ENCODE measurements around the gene CENPH.
A peak's percentile ranks its signal among the peaks of the same experiment; 100 is the strongest.
"Not testable (repeated sequence)": the region's sequence is repeated elsewhere in the genome, so short reads cannot be mapped to it uniquely, and the experiment has no call there.

Gene CENPH, protein sequence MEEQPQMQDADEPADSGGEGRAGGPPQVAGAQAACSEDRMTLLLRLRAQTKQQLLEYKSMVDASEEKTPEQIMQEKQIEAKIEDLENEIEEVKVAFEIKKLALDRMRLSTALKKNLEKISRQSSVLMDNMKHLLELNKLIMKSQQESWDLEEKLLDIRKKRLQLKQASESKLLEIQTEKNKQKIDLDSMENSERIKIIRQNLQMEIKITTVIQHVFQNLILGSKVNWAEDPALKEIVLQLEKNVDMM

DNA sequence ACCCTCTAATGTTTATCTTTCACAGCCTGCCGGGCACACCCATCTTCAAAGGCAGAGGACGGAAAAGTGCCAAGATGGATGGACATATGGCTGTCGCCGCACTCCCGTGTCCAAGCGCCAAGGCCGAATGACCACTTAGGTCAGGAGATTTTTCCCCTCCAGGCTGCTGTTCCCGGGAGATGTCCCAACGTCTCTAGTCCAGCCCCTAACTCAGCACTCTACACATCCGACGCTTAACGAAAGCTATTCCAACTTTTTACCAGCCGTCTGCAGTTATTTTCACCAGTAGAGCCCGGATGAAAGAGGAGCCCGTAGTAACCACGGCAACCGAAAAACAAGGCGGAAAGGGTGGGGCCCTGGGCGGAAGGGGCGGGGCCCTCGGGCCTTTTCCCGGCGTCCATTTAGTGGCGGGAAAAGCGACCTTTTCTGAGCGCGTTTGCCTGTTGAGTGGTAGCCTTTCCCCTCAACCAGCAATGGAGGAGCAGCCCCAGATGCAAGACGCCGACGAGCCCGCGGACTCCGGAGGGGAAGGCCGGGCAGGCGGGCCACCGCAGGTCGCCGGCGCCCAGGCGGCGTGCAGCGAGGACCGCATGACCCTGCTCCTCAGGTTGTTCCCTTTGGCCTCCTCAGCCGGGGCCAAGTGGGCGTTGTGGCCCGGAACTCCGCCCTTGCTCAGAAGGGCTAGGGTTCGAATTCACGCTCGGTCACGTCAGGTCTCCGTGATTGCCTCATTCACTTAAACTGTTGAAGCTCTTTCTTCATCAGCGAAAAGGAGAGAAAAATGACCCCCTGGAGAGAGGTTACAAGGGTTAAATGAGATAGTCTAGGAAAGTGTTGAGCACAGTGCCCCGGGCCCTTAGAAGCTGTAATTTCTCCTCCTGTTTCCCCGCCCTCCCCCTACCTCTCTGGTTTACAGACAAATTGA lies at the start of gene CENPH:
TSS of gene CENPH (plus strand) at position 422 of the 925 bp plus-strand sequence. CDS start at position 474, 52 bp downstream.
- DNase-seq (ENCODE audit: low spot score) = peak; percentile 79

GRCh38 chr5:69140239-69140638 lies 49.1 kb upstream of the CENPH start:
- not testable (repeated sequence) for DNase-seq (ENCODE audit: low spot score)

GRCh38 chr5:69140827-69141226 lies 48.6 kb upstream of the CENPH start:
- no peak for DNase-seq (ENCODE audit: low spot score)

GRCh38 chr5:69148576-69148975 lies 40.8 kb upstream of the CENPH start:
- not testable (repeated sequence) for DNase-seq (ENCODE audit: low spot score)

DNA sequence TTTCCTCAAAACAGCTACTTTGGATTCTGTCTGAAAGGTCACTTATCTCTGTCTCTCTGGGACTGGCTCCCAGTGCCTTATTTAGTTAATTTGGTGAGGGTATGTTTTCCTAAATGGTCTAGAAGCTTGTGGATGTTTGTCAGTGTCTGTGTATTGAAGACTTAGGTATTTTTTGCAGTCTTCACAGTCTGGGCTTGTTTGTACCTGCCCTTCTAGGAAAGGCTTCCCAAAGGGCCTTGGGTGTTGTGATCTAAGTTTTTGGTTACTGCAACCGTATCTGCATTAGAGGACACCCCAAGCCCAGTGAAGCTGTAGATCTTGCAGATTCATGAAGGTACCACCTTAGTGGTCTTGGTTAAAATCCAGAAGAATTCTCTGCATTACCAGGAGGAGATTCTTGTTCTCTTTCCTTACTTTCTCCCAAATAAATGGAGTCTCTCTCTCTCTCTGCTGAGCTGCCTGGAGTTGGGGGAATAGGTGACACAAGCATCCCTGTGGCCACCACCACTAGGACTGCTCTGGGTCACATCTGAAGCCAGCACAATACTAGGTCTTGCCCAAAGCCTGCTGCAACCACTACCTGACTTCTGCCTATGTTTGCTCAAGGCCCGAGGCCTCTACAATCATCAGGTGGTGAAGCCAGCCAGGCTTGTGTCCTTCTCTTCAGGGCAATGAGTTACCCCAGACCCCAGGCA lies 40.3 kb upstream of the CENPH start:
- no peak for DNase-seq (ENCODE audit: low spot score)

DNA sequence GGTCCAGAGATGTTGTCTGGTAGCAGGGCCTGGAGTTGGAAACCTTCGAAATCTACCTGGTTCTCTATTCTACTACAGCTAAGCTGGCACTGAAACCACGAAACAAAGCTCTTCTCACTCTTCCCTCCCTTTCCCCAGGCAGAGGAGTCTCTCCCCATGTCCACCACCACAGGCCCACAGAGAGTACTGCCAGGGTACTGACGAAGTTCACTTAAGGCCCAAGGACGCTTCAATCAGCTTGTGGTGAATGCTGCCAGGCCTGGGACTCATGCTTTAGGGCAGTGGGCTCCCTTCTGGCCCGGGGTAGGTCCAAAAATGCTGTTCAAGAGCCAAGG lies 39.7 kb upstream of the CENPH start:
- no peak for DNase-seq (ENCODE audit: low spot score)

- no peak for DNase-seq (ENCODE audit: low spot score)
Observed at GRCh38 chr5:69152731-69153130, 36.7 kb upstream of the CENPH start.

DNA sequence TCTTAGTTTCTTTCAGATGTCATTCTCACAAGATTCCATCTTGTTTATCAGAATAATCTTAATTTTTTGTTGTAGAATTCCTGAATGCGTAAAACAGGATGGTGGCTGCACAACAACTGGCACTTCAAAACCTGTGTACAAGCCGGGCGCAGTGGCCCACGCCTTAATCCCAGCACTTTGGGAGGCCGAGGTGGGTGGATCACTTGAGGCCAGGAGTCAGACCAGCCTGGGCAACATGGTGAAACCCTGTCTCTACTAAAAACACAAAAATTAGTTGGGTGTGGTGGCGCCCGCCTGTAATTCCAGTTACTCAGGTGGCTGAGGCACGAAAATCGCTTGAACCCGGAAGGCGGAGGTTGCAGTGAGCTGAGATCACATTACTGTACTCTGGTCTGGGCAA lies 32.9 kb upstream of the CENPH start:
- DNase-seq (ENCODE audit: low spot score) = no peak

DNA sequence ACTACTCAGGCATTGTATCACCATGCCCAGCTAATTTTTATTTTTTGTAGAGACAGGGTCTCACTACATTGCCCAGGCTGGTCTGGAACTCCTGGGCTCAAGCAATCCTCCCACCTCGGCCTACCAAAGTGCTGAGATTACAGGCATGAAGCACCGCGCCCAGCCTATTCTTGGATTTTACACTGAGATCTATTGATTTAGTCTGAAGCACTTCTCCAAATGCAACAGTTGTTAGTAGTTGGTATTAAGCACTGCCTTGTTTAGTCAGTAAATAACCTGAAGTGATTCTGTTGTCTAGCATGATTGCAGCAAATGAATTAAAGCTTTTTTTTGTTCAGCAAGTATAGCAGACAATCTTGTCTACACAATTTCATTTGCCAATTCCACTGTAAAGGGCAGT lies 31.3 kb upstream of the CENPH start:
- no peak for DNase-seq (ENCODE audit: low spot score)

DNA sequence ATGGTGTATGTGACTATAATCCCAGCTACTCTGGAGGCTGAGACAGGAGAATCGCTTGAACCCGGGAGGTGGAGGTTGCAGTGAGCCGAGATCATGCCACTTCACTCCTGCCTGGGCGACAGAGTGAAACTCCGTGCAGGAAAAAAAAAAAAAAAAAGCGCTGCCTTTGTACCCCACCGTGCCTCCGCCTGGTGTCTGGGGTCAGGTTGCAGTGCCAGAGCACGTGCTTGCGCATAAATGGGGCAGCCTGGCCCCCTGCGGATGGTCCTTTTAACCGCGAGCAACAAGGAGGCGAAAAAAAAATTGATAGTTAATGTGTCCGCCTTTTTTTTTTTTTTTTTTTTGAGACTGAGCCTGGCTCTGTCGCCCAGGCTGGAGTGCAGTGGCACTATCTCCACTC lies 28.7 kb upstream of the CENPH start:
- no peak for DNase-seq (ENCODE audit: low spot score)

DNA sequence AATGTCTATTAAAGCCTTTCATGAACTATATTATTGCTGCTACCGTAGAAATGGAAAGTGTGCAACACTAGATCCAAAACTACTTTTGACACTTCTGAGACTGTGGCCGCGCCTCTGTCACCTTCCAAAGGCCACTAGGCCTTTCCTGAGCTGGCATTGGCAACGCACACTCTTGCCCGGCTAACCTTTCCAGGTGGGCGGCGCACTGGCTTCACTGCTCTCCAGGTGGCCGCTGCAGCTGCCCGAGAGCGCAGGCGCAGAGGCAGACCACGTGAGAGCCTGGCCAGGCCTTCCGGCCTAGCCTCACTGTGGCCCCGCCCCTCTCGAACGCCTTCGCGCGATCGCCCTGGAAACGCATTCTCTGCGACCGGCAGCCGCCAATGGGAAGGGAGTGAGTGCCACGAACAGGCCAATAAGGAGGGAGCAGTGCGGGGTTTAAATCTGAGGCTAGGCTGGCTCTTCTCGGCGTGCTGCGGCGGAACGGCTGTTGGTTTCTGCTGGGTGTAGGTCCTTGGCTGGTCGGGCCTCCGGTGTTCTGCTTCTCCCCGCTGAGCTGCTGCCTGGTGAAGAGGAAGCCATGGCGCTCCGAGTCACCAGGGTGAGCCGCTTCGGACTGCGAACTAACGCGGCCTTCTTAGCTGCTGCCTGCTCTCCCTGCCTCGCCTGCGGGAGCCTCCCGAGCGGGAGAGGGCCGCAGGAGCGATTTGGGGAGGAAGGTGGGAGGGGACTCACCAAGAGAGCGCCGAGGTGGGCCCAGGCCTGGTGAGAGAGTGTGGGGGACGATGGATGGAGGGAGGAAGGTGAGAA lies 22.5 kb upstream of the CENPH start, which contains the start of gene CCNB1:
TSS of gene CCNB1 (plus strand) at position 465 of the 807 bp plus-strand sequence. CDS start at position 578, 113 bp downstream.
- DNase-seq (ENCODE audit: low spot score) = peak; percentile 97

- DNase-seq (ENCODE audit: low spot score) = no peak
Observed at GRCh38 chr5:69167493-69167855, 21.9 kb upstream of the CENPH start.

- no peak for DNase-seq (ENCODE audit: low spot score)
Observed at GRCh38 chr5:69167929-69168328, 21.5 kb upstream of the CENPH start.

GRCh38 chr5:69170495-69170894 lies 18.9 kb upstream of the CENPH start:
- DNase-seq (ENCODE audit: low spot score) = no peak

- no peak for DNase-seq (ENCODE audit: low spot score)
Observed at GRCh38 chr5:69170969-69171368, 18.4 kb upstream of the CENPH start.

DNA sequence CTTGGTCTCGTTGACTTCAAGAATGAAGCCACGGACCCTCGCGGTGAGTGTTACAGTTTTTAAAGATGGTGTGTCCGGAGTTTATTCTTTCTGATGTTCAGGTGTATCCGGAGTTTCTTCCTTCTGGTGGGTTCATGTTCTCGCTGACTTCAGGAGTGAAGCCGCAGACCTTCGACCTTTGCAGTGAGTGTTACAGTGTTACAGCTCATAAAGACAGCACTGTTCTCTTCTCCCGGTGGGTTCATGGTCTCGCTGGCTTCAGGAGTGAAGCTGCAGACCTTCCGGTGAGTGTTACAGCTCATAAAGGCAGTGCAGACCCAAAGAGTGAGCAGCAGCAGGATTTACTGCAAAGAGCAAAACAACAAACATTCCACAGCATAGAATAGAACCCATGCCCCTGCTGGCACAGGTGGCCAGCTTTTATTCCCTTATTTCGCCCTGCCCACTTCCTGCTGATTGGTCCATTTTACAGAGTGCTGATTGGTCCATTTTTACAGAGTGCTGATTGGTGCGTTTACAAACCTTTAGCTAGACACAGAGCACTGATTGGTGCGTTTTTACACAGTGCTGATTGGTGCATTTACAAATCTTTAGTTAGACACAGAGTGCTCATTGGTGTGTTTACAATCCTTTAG lies 7.6 kb upstream of the CENPH start:
- DNase-seq (ENCODE audit: low spot score) = not testable (repeated sequence)

- no peak for DNase-seq (ENCODE audit: low spot score)
Observed at GRCh38 chr5:69184621-69185020, 4.8 kb upstream of the CENPH start.

- DNase-seq (ENCODE audit: low spot score) = no peak
Observed at GRCh38 chr5:69187342-69187741, 2.0 kb upstream of the CENPH start.

- DNase-seq (ENCODE audit: low spot score) = no peak
Observed at GRCh38 chr5:69188811-69189161, 597 bp upstream of the CENPH start.

- DNase-seq (ENCODE audit: low spot score) = no peak
Observed at GRCh38 chr5:69202497-69202896, 13.1 kb downstream of the CENPH start.

DNA sequence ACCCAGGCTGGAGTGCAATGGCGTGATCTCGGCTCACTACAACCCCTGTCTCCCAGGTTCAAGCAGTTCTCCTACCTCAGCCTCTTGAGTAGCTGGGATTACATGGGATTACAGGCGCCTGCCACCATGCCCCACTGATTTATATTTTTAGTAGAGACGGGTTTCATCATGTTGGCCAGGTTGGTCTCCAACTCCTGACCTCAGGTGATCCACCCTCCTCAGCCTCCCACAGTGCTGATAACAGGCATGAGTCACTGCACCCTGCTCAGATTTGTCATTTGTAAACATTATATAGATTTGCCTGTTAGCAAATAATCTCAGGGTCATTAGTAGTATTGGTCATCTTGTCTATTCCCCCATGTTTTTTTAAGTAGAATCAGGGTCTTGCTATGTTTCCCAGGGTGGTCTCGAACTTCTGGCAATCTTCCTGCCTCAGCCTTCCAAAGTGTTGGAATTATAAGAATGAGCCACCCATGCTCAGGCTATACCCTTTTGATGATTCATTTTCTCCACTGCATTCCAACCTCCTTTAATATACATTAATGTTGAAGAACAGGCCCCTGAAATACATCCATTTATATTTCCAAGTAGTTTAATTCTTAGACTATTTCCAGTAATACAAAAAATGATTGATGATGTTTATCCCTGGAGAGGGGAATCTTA lies 17.3 kb downstream of the CENPH start:
- no peak for DNase-seq (ENCODE audit: low spot score)
